ENCODE data around the gene MSH6.
A peak's percentile ranks its signal among the peaks of the same experiment; 100 is the strongest.

Gene MSH6
- total RNA-seq = 110 reads per million, percentile 84 among the genes with 10 or more reads in this experiment

- DNase-seq = peak; percentile 82
Measured at GRCh38 chr2:47782671-47783485, at the start of gene MSH6. MSH6 (plus strand) TSS chr2:47783145; CDS start chr2:47783234, 89 bp downstream.

GRCh38 chr2:47735136-47735869 lies 47.6 kb upstream of the MSH6 start:
- no peak for DNase-seq

- DNase-seq = no peak
Measured at GRCh38 chr2:47735912-47736311, 47.0 kb upstream of the MSH6 start.

- DNase-seq = no peak
Measured at GRCh38 chr2:47737191-47737975, 45.6 kb upstream of the MSH6 start.

- no peak for DNase-seq
Measured at GRCh38 chr2:47738331-47738730, 44.6 kb upstream of the MSH6 start.

- no peak for DNase-seq
Measured at GRCh38 chr2:47741101-47741500, 41.8 kb upstream of the MSH6 start.

- DNase-seq = no peak
Measured at GRCh38 chr2:47741637-47742036, 41.3 kb upstream of the MSH6 start.

- no peak for DNase-seq
Measured at GRCh38 chr2:47744074-47744473, 38.9 kb upstream of the MSH6 start.

GRCh38 chr2:47747878-47748277 lies 35.1 kb upstream of the MSH6 start:
- no peak for DNase-seq

GRCh38 chr2:47751856-47752414 lies 31.0 kb upstream of the MSH6 start:
- DNase-seq = no peak

- no peak for DNase-seq
Measured at GRCh38 chr2:47767497-47767844, 15.5 kb upstream of the MSH6 start.

GRCh38 chr2:47767880-47768609 lies 14.9 kb upstream of the MSH6 start:
- DNase-seq = peak; percentile 63

- DNase-seq = no peak
Measured at GRCh38 chr2:47769318-47769717, 13.6 kb upstream of the MSH6 start.

GRCh38 chr2:47771211-47771610 lies 11.7 kb upstream of the MSH6 start:
- DNase-seq = no peak

GRCh38 chr2:47772343-47772742 lies 10.6 kb upstream of the MSH6 start:
- no peak for DNase-seq

GRCh38 chr2:47774567-47774966 lies 8.4 kb upstream of the MSH6 start:
- DNase-seq = no peak

GRCh38 chr2:47777277-47777937 lies 5.5 kb upstream of the MSH6 start:
- DNase-seq = no peak

- DNase-seq = no peak
Measured at GRCh38 chr2:47778698-47779425, 4.1 kb upstream of the MSH6 start.

GRCh38 chr2:47779426-47779790 lies 3.5 kb upstream of the MSH6 start:
- DNase-seq = no peak

- no peak for DNase-seq
Measured at GRCh38 chr2:47782381-47782670, 619 bp upstream of the MSH6 start.

Measured in effector CD4-positive, alpha-beta T cell (primary cell).